SK-N-SH treated with all-trans-retinoic acid at 6 μM for 48 hours (cell line): ENCODE results near the gene CTSE.

Source experiments
- CREB5 ChIP-seq: fragments of 250-450 bp; sonication (Bioruptor Pico); IDR thresholded peaks from 2 replicates; pipeline ENCODE4 v1.5.1; 2020; ENCODE audit warnings: low read depth, mild to moderate bottlenecking, moderate library complexity
- PATZ1 ChIP-seq: fragments of 250-450 bp; sonication (Bioruptor Pico); IDR thresholded peaks from 2 replicates; pipeline ENCODE4 v1.8.0; 2020; ENCODE audit warnings: mild to moderate bottlenecking, moderate library complexity, borderline replicate concordance
- RARB ChIP-seq: fragments of 250-450 bp; sonication (Bioruptor Pico); IDR thresholded peaks from 2 replicates; pipeline ENCODE4 v1.8.0; 2021; ENCODE audit warnings: mild to moderate bottlenecking, moderate library complexity
- SNAI2 ChIP-seq: fragments of 250-450 bp; sonication (Bioruptor Pico); IDR thresholded peaks from 2 replicates; pipeline ENCODE4 v1.5.0; 2020; ENCODE audit warnings: mild to moderate bottlenecking, moderate library complexity
- TCF4 ChIP-seq: fragments of 250-450 bp; sonication (Bioruptor Pico); IDR thresholded peaks from 2 replicates; pipeline ENCODE4 v1.8.0; 2021; ENCODE audit warnings: mild to moderate bottlenecking, moderate library complexity, borderline replicate concordance
- TOX ChIP-seq: fragments of 250-450 bp; sonication (Bioruptor Pico); IDR thresholded peaks from 2 replicates; pipeline ENCODE4 v1.8.0; 2021; ENCODE audit warnings: mild to moderate bottlenecking, moderate library complexity, borderline replicate concordance
- ZC3H10 ChIP-seq: fragments of 250-450 bp; sonication (Bioruptor Pico); IDR thresholded peaks from 2 replicates; pipeline ENCODE4 v1.5.1; 2021; ENCODE audit warnings: mild to moderate bottlenecking, moderate library complexity
- ZFP30 ChIP-seq: fragments of 450-650 bp; formaldehyde crosslinking; IDR thresholded peaks from 2 replicates; pipeline ENCODE4 v1.5.0; 2022; ENCODE audit warnings: mild to moderate bottlenecking, moderate library complexity
- ZNF8 ChIP-seq: fragments of 450-650 bp; formaldehyde crosslinking; IDR thresholded peaks from 2 replicates; pipeline ENCODE4 v1.5.0; 2020; ENCODE audit warnings: mild to moderate bottlenecking, moderate library complexity

GRCh38 chr1:206059355-206059915 lies 35.7 kb upstream of the CTSE start:
- TF ChIP-seq CREB5 (CRISPR knock-in tag) (no peak), TOX (no peak), PATZ1 (CRISPR knock-in tag) (no peak), TCF4 (CRISPR knock-in tag) (no peak), ZNF8 (CRISPR knock-in tag) (no peak), SNAI2 (CRISPR knock-in tag) (no peak), RARB (no peak), ZC3H10 (CRISPR knock-in tag) (no peak), ZFP30 (CRISPR knock-in tag) (no peak)
